Calu3 (cell line): ENCODE results near the gene HPS3. TPM values are rescaled to one million over a fixed set of nuclear protein-coding genes. Genes with fewer than 3 reads are reported as not detected.

Source experiments
- BruUV-seq: library from RNA; stranded (reverse); fragments of 400-500 nt; replicated peaks from 2 replicates; lab custom pipeline; 2021; lab: Mats Ljungman, UMichigan
- CTCF ChIA-PET: fragments of 300-600 bp; sonication (Branson Sonifier 250); formaldehyde crosslinking; loops from one replicate; lab custom pipeline; 2022; ENCODE audit warnings: antibody characterized with exemption; lab: Charles Lee
- DNase-seq: peaks from one replicate; pipeline ENCODE4 v3.0.0; 2022
- H3K27ac Mint-ChIP-seq: one replicate; pipeline ENCODE4 v1.8.0; 2022; ENCODE audit warnings: mixed read lengths; ENCODE audit not compliant: unreplicated experiment
- H3K27me3 Mint-ChIP-seq: one replicate; pipeline ENCODE4 v1.8.0; 2022; ENCODE audit warnings: mixed read lengths; ENCODE audit not compliant: unreplicated experiment
- H3K36me3 Mint-ChIP-seq: one replicate; pipeline ENCODE4 v1.8.0; 2022; ENCODE audit warnings: mild to moderate bottlenecking, moderate library complexity, mixed read lengths; ENCODE audit not compliant: insufficient read depth, unreplicated experiment
- H3K4me1 Mint-ChIP-seq: one replicate; pipeline ENCODE4 v1.8.0; 2022; ENCODE audit warnings: mild to moderate bottlenecking, low read depth, mixed read lengths; ENCODE audit not compliant: unreplicated experiment
- H3K4me3 Mint-ChIP-seq: one replicate; pipeline ENCODE4 v1.8.0; 2022; ENCODE audit warnings: mild to moderate bottlenecking, low read depth, moderate library complexity, mixed read lengths; ENCODE audit not compliant: unreplicated experiment
- H3K9me3 Mint-ChIP-seq: one replicate; pipeline ENCODE4 v1.8.0; 2022; ENCODE audit warnings: low read depth, mixed read lengths; ENCODE audit not compliant: unreplicated experiment
- intact Hi-C: fragments of 100-400 bp; cut with micrococcal nuclease; formaldehyde crosslinking; loops from one replicate; pipeline ENCODE4 v1.10.0; 2022; ENCODE audit not compliant: unreplicated experiment
- total RNA-seq: library from RNA; stranded (reverse); gene quantifications from 2 replicates; pipeline ENCODE4 v1.2.3, GENCODE V29; 2022
- TF ChIP-seq, protein P1 (sequence below): fragments of 200-600 bp; IDR thresholded peaks from one replicate; pipeline ENCODE4 v1.8.0; 2022; ENCODE audit warnings: antibody characterized with exemption; ENCODE audit not compliant: unreplicated experiment

The HPS3 gene
- total RNA-seq, 1 experiment from 2014 or later: 49.5 TPM

DNA sequence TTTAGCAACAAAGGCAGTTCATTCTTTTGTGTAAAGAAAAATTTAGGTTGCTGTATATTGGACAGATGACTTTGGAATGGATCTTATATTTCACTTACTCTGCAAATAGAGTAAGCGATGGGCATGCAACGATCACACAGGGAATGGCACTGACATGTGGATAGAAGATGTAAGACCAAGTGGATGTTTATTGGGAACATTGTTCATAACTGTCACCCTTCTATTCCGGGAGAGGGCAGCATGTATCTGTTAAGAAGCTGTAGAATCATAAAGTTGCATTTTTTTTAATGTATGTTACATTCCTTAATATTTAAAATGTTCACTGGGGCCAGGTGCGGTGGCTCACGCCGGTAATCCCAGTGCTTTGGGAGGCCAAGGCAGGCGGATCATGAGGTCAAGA, 41.2 kb downstream of the HPS3 start:
- no peaks in the 10 kb centered on the region for H3K27me3 Mint-ChIP-seq
- no peak overlapping the region for H3K4me3 Mint-ChIP-seq
- H3K4me1 Mint-ChIP-seq: no peaks in the 10 kb centered on the region
- CTCF ChIA-PET: no interaction called here
- H3K27ac Mint-ChIP-seq: no peak overlapping the region
- DNase-seq: no peak
- H3K36me3 Mint-ChIP-seq: peaks cover 31% of the 10 kb centered on the region
- intact Hi-C loops: no loop called here
- no TSS peak for BruUV-seq
- no peaks in the 10 kb centered on the region for H3K9me3 Mint-ChIP-seq
- TF ChIP-seq, protein P1, sequence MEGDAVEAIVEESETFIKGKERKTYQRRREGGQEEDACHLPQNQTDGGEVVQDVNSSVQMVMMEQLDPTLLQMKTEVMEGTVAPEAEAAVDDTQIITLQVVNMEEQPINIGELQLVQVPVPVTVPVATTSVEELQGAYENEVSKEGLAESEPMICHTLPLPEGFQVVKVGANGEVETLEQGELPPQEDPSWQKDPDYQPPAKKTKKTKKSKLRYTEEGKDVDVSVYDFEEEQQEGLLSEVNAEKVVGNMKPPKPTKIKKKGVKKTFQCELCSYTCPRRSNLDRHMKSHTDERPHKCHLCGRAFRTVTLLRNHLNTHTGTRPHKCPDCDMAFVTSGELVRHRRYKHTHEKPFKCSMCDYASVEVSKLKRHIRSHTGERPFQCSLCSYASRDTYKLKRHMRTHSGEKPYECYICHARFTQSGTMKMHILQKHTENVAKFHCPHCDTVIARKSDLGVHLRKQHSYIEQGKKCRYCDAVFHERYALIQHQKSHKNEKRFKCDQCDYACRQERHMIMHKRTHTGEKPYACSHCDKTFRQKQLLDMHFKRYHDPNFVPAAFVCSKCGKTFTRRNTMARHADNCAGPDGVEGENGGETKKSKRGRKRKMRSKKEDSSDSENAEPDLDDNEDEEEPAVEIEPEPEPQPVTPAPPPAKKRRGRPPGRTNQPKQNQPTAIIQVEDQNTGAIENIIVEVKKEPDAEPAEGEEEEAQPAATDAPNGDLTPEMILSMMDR: no peak

DNA sequence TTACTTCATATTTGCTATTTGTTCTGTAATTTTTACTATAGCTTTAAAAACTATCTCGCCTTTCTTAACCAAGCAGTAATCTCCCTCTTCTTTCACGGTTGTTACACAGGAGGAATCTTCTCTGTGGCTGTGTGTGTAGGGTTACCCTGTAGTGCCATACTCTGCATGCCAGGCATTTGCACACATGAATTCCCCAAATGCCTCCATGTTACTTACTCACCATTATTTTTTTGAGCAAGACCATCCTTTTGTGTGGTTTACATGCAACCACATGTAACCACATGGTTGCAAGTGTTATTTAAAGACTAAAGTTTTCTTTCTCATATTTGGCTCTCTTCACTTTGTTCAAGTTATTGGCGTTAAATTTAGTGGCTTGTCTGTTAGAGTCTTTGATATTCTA, 45.5 kb downstream of the HPS3 start:
- no peak for DNase-seq
- Mint-ChIP-seq H3K36me3 (peaks cover 20% of the 10 kb centered on the region), H3K4me1 (no peaks in the 10 kb centered on the region), H3K4me3 (no peak overlapping the region), H3K9me3 (peaks cover 4% of the 10 kb centered on the region), H3K27ac (no peak overlapping the region), H3K27me3 (no peaks in the 10 kb centered on the region)
- CTCF ChIA-PET: no interaction called here
- BruUV-seq: no TSS peak
- intact Hi-C loops: no loop called here
- TF ChIP-seq, protein P1: no peak

DNA sequence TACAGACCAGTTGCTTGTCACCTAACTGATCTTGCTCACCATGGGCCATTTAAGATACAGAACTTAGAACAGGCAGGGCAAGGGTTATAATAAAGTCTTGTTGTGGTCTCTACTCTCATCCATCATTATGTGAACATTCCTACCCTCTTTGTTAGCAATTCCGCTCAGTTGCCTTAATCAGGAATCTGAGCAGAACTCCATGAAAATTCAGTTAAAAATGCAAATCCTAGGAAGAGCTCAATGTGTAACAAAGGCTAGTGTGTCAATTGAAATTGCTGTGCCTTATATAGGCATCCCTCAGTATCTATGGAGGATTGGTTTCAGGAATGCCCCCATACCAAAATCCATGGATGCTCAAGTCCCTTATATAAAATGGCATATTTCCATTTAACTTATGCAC, 47.7 kb downstream of the HPS3 start:
- DNase-seq: no peak
- BruUV-seq: no TSS peak
- TF ChIP-seq, protein P1: no peak
- Mint-ChIP-seq H3K27me3 (no peaks in the 10 kb centered on the region), H3K36me3 (peaks cover 20% of the 10 kb centered on the region), H3K4me3 (no peak overlapping the region), H3K4me1 (no peaks in the 10 kb centered on the region), H3K27ac (no peak overlapping the region), H3K9me3 (peaks cover 4% of the 10 kb centered on the region)
- intact Hi-C loops: no loop called here
- CTCF ChIA-PET: no interaction called here

DNA sequence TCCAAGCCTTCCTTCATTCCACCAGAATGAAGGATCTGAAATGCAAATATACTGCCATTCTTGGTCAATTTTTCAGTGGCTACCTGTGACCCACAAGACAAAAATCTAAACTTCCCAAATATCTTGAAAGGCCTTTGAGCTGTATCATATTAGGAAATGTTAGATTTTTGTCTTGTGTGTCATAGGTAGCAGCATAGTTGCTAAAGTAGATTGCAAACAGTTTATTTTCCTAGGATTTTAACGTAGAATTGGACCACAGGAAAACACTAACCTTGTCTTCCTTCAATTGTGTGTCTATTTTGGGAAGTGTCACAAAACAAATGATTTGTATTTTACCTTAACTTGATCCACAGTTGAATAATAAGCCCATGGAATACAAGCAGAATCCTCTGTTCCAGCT, 49.8 kb downstream of the HPS3 start:
- intact Hi-C loops: no loop called here
- TF ChIP-seq, protein P1: no peak
- no TSS peak for BruUV-seq
- no peak for DNase-seq
- Mint-ChIP-seq H3K27ac (peak overlapping the region; percentile 19), H3K36me3 (peaks cover 4% of the 10 kb centered on the region), H3K4me3 (no peak overlapping the region), H3K9me3 (peaks cover 4% of the 10 kb centered on the region), H3K27me3 (no peaks in the 10 kb centered on the region), H3K4me1 (no peaks in the 10 kb centered on the region)
- CTCF ChIA-PET: interaction anchor here (0.6 to 1.5 kb wide), 6 partner anchors 12 to 195 kb away, joined by 3 to 8 read pairs (median 3); no protein-coding TSS in a partner anchor
